ENCODE results near the gene PJA2. TPM values are rescaled to one million over a fixed set of nuclear protein-coding genes. Genes with fewer than 3 reads are reported as not detected.
A peak's percentile ranks its signal among the peaks of the same experiment; 100 is the strongest.

PJA2 gene
- total and polyA plus RNA-seq, 10 donors = 15.3 to 133 (median 90.3) TPM

DNA sequence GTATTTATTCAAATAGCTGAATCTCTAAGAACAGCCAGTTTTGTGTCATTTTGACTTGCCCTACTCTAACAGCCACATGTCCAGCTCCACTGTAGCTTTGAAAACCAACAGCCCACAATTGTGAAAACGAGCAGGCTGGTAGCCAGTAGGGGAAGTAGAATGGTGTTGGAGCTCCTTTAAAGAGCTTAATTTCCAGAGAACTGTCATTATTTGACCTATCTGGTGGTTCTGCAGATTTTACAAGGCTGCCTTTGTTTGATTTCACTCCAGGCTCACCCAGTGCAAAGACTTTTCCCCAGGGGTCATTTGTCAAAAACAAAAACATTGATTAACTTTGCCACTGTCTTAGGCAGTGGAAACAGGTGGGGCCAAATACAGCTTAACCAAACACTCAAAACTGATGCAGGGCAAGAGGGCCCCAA is 3.2 kb upstream of the PJA2 start:
- intact Hi-C loops (cut with DNase I; ENCODE audit: low total_unique reads) = loop anchor here (10.0 kb wide), 1 partner anchor 272 kb away; the partner anchor contains the start of gene MAN2A1
- Histone ChIP-seq H3K4me3 (no peak overlapping the region), H3K27me3 (replicated peaks in 1 of 7) (no peaks in the 10 kb centered on the region), H3K4me1 (peaks cover 6 to 30% (median 16%) of the 10 kb centered on the region in 6 donors), H3K36me3 (no peaks in the 10 kb centered on the region), H3K9me3 (peaks cover 0 to 22% (median 4%) of the 10 kb centered on the region in 8 donors), H3K27ac (no peak overlapping the region)
- 38 to 77% (median 52%) methylated on average over 1 of the region's 1 CpG for WGBS, 5 donors
- no peak for DNase-seq
- TF ChIP-seq POLR2AphosphoS5 (IDR thresholded peaks at IDR 0.05) = no peak
- TF ChIP-seq POLR2A (IDR thresholded peaks at IDR 0.05) = no peak
- TF ChIP-seq, protein P1, sequence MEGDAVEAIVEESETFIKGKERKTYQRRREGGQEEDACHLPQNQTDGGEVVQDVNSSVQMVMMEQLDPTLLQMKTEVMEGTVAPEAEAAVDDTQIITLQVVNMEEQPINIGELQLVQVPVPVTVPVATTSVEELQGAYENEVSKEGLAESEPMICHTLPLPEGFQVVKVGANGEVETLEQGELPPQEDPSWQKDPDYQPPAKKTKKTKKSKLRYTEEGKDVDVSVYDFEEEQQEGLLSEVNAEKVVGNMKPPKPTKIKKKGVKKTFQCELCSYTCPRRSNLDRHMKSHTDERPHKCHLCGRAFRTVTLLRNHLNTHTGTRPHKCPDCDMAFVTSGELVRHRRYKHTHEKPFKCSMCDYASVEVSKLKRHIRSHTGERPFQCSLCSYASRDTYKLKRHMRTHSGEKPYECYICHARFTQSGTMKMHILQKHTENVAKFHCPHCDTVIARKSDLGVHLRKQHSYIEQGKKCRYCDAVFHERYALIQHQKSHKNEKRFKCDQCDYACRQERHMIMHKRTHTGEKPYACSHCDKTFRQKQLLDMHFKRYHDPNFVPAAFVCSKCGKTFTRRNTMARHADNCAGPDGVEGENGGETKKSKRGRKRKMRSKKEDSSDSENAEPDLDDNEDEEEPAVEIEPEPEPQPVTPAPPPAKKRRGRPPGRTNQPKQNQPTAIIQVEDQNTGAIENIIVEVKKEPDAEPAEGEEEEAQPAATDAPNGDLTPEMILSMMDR (IDR thresholded peaks at IDR 0.05 in 8 of 11, conservative IDR thresholded peaks at IDR 0.05 in 3 of 11) = no peak

GRCh38 chr5:109411627-109412026 is 1.9 kb upstream of the PJA2 start:
- H3K27me3 ChIP-seq (replicated peaks in 1 of 7) = no peaks in the 10 kb centered on the region
- no peaks in the 10 kb centered on the region for H3K36me3 ChIP-seq
- no peak for DNase-seq
- WGBS, 5 donors = 57 to 77% (median 70%) methylated on average over 3 of the region's 3 CpGs
- intact Hi-C loops (cut with DNase I; ENCODE audit: low total_unique reads) = loop anchor here (10.0 kb wide), 1 partner anchor 273 kb away; the partner anchor contains the start of gene MAN2A1
- H3K4me1 ChIP-seq = peaks cover 19 to 43% (median 30%) of the 10 kb centered on the region in 6 donors
- no peak overlapping the region for H3K4me3 ChIP-seq
- no peak for TF ChIP-seq POLR2AphosphoS5 (IDR thresholded peaks at IDR 0.05)
- TF ChIP-seq, protein P1 (IDR thresholded peaks at IDR 0.05 in 8 of 11, conservative IDR thresholded peaks at IDR 0.05 in 3 of 11) = no peak
- TF ChIP-seq POLR2A (IDR thresholded peaks at IDR 0.05) = no peak
- peak overlapping the region in 6 of 8 donors; percentile 98 to 100 (median 99) for H3K27ac ChIP-seq
- peaks cover 0 to 22% (median 4%) of the 10 kb centered on the region in 8 donors for H3K9me3 ChIP-seq

- TF ChIP-seq, protein P1 (IDR thresholded peaks at IDR 0.05 in 8 of 11, conservative IDR thresholded peaks at IDR 0.05 in 3 of 11) = no peak
- TF ChIP-seq POLR2AphosphoS5 (IDR thresholded peaks at IDR 0.05) = no peak
- TF ChIP-seq POLR2A (IDR thresholded peaks at IDR 0.05) = no peak
- Histone ChIP-seq H3K36me3 (no peaks in the 10 kb centered on the region), H3K27ac (peak overlapping the region; percentile 97 to 100 (median 99)), H3K27me3 (replicated peaks in 1 of 7) (no peaks in the 10 kb centered on the region), H3K4me3 (peak overlapping the region; percentile 32 to 89 (median 74)), H3K4me1 (peaks cover 22 to 48% (median 35%) of the 10 kb centered on the region in 6 donors), H3K9me3 (peaks cover 0 to 22% (median 4%) of the 10 kb centered on the region in 8 donors)
- WGBS, 5 donors = 7 to 12% (median 9%) methylated on average over 2 of the region's 2 CpGs
- intact Hi-C loops (cut with DNase I; ENCODE audit: low total_unique reads) = loop anchor here (10.0 kb wide), 1 partner anchor 274 kb away; the partner anchor contains the start of gene MAN2A1
- DNase-seq = no peak
Observed at GRCh38 chr5:109411149-109411514, 1.4 kb upstream of the PJA2 start.

- H3K4me3 ChIP-seq = peak overlapping the region; percentile 32 to 89 (median 74)
- peak overlapping the region; percentile 97 to 100 (median 99) for H3K27ac ChIP-seq
- intact Hi-C loops (cut with DNase I; ENCODE audit: low total_unique reads) = loop anchor here (10.0 kb wide), 1 partner anchor 274 kb away; the partner anchor contains the start of gene MAN2A1
- no peaks in the 10 kb centered on the region for H3K27me3 ChIP-seq (replicated peaks in 1 of 7)
- TF ChIP-seq POLR2A (IDR thresholded peaks at IDR 0.05) (peak in 1 of 3 donors; percentile 57), POLR2AphosphoS5 (IDR thresholded peaks at IDR 0.05) (no peak)
- TF ChIP-seq, protein P1 (IDR thresholded peaks at IDR 0.05 in 8 of 11, conservative IDR thresholded peaks at IDR 0.05 in 3 of 11) = peak in 1 of 11 experiments; percentile 1
- WGBS, 5 donors = 1% methylated on average over 26 of the region's 26 CpGs
- peaks cover 22 to 54% (median 40%) of the 10 kb centered on the region in 6 donors for H3K4me1 ChIP-seq
- DNase-seq = peak; percentile 93
- no peaks in the 10 kb centered on the region for H3K36me3 ChIP-seq
- H3K9me3 ChIP-seq = peaks cover 0 to 16% (median 4%) of the 10 kb centered on the region in 8 donors
Observed at GRCh38 chr5:109410389-109411148, 795 bp upstream of the PJA2 start.
